ENCODE measurements around the gene CALCOCO2.

CALCOCO2 gene

DNA sequence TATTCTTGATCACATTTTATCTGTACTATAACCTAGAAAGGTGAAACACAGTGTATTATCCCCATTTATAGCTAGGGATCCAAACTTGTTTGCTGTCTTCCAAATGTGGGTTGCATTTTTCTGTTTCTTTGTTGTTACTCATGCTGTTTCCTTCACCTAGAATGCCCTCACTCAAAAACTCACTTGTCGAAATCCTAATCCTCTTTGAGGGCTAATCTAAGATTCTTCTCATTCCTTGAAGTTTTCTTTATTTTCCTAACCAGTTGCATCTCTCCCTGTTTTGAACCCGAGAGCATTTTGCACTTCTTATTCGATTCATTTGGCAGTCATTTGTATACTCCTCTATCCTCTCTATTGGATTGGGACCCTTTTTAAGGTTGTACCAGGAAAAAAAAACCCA, 9.6 kb downstream of the CALCOCO2 start:
- Histone ChIP-seq H3K9me3 (ENCODE audit: severe bottlenecking) (no peaks in the 10 kb centered on the region), H3K36me3 (ENCODE audit: low read depth) (peaks cover 32% of the 10 kb centered on the region), H3K27ac (ENCODE audit: poor library complexity, severe bottlenecking) (peak overlapping the region; percentile 55), H3K27me3 (ENCODE audit: insufficient read depth, poor library complexity, severe bottlenecking) (no peaks in the 10 kb centered on the region), H3K4me3 (ENCODE audit: severe bottlenecking) (no peak overlapping the region), H3K4me1 (ENCODE audit: insufficient read depth, poor library complexity, severe bottlenecking) (peaks cover 10% of the 10 kb centered on the region)
- DNase-seq (ENCODE audit: low spot score) (no peak), ATAC-seq (ENCODE audit: low read depth) (no peak)
- TF ChIP-seq CTCF (IDR thresholded peaks at IDR 0.05; ENCODE audit: poor library complexity, severe bottlenecking) = no peak

GRCh38 chr17:48841395-48841831, 10.6 kb downstream of the CALCOCO2 start:
- no peaks in the 10 kb centered on the region for H3K9me3 ChIP-seq (ENCODE audit: severe bottlenecking)
- H3K27ac ChIP-seq (ENCODE audit: poor library complexity, severe bottlenecking) = peak overlapping the region; percentile 55
- H3K4me1 ChIP-seq (ENCODE audit: insufficient read depth, poor library complexity, severe bottlenecking) = peaks cover 10% of the 10 kb centered on the region
- H3K27me3 ChIP-seq (ENCODE audit: insufficient read depth, poor library complexity, severe bottlenecking) = no peaks in the 10 kb centered on the region
- ATAC-seq (ENCODE audit: low read depth) = peak; percentile 67; the same call in 2 of the 3 replicates
- no peak for TF ChIP-seq CTCF (IDR thresholded peaks at IDR 0.05; ENCODE audit: poor library complexity, severe bottlenecking)
- peaks cover 35% of the 10 kb centered on the region for H3K36me3 ChIP-seq (ENCODE audit: low read depth)
- H3K4me3 ChIP-seq (ENCODE audit: severe bottlenecking) = peak overlapping the region; percentile 2
- DNase-seq (ENCODE audit: low spot score) = no peak

DNA sequence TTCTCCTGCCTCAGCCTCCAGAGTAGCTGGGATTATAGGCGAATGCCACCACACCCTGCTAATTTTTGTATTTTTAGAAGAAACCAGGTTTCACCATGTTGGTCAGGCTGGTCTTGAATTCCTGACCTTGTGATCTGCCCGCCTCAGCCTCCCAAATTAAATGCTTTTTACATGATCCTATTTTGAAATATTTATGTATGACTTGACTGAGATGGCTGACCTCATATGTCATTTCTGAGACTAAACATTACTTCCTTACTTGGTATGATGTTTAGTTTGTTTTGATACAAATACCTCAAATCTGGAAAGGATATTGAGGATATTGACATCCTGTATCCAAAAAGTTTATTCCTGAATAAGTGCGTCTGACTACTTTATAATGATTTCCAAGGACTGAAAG, 11.9 kb downstream of the CALCOCO2 start:
- TF ChIP-seq CTCF (IDR thresholded peaks at IDR 0.05; ENCODE audit: poor library complexity, severe bottlenecking) = no peak
- Histone ChIP-seq H3K27ac (ENCODE audit: poor library complexity, severe bottlenecking) (no peak overlapping the region), H3K4me3 (ENCODE audit: severe bottlenecking) (no peak overlapping the region), H3K36me3 (ENCODE audit: low read depth) (peaks cover 47% of the 10 kb centered on the region), H3K9me3 (ENCODE audit: severe bottlenecking) (no peaks in the 10 kb centered on the region), H3K4me1 (ENCODE audit: insufficient read depth, poor library complexity, severe bottlenecking) (peaks cover 10% of the 10 kb centered on the region), H3K27me3 (ENCODE audit: insufficient read depth, poor library complexity, severe bottlenecking) (no peaks in the 10 kb centered on the region)
- DNase-seq (ENCODE audit: low spot score) (no peak), ATAC-seq (ENCODE audit: low read depth) (no peak)

DNA sequence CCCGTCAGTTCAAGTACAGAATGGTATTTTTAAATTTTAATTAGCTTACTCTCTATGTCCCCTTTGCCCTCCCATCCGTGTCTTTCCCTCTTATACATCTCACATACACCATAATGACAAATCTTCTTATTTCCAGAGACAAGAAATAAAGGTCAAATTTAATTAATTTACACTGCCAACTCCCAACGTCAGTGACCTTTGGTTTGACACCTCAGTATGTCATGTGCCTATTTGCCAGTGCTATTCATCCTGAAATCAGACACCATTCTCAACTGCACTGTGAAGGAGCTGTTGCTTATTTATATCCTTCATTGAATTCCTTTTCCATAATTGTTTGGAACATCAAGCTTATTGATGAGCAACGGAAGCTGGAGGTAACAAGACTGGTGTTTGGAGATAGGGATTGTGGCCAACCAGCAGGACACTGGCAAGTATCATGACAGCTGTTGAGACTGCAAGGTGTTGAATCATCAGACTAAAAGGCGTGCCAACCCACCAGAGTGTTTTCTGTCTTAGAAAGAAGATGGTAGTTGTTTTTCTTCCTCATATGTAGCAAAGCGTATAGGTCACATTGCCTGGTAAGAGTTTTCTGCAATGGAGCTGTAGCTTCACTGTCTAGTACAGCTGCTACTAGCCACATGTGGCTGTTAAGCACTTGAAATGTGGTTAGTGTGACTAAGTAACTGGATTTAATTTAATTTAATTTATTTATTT, 12.5 kb downstream of the CALCOCO2 start:
- H3K4me1 ChIP-seq (ENCODE audit: insufficient read depth, poor library complexity, severe bottlenecking) = peaks cover 10% of the 10 kb centered on the region
- DNase-seq (ENCODE audit: low spot score) (no peak), ATAC-seq (ENCODE audit: low read depth) (no peak)
- no peak for TF ChIP-seq CTCF (IDR thresholded peaks at IDR 0.05; ENCODE audit: poor library complexity, severe bottlenecking)
- peaks cover 53% of the 10 kb centered on the region for H3K36me3 ChIP-seq (ENCODE audit: low read depth)
- H3K27ac ChIP-seq (ENCODE audit: poor library complexity, severe bottlenecking) = no peak overlapping the region
- H3K9me3 ChIP-seq (ENCODE audit: severe bottlenecking) = no peaks in the 10 kb centered on the region
- H3K4me3 ChIP-seq (ENCODE audit: severe bottlenecking) = no peak overlapping the region
- no peaks in the 10 kb centered on the region for H3K27me3 ChIP-seq (ENCODE audit: insufficient read depth, poor library complexity, severe bottlenecking)

- no peak for ATAC-seq (ENCODE audit: low read depth)
- no peaks in the 10 kb centered on the region for H3K4me1 ChIP-seq (ENCODE audit: insufficient read depth, poor library complexity, severe bottlenecking)
- H3K4me3 ChIP-seq (ENCODE audit: severe bottlenecking) = no peak overlapping the region
- no peak for TF ChIP-seq CTCF (IDR thresholded peaks at IDR 0.05; ENCODE audit: poor library complexity, severe bottlenecking)
- DNase-seq (ENCODE audit: low spot score) = no peak
- H3K27me3 ChIP-seq (ENCODE audit: insufficient read depth, poor library complexity, severe bottlenecking) = no peaks in the 10 kb centered on the region
- no peaks in the 10 kb centered on the region for H3K9me3 ChIP-seq (ENCODE audit: severe bottlenecking)
- peaks cover 88% of the 10 kb centered on the region for H3K36me3 ChIP-seq (ENCODE audit: low read depth)
- H3K27ac ChIP-seq (ENCODE audit: poor library complexity, severe bottlenecking) = no peak overlapping the region
These were observed 20.0 kb downstream of the CALCOCO2 start for GRCh38 chr17:48850792-48851323.
